Measurements from ENCODE around the gene GNB1. TPM values are rescaled to one million over a fixed set of nuclear protein-coding genes. Genes with fewer than 3 reads are reported as not detected.

The GNB1 gene
- total and polyA plus RNA-seq, 2 donors (not counting 1 experiment from before 2014, with no cell fraction given) = 91.3 to 485 TPM

DNA sequence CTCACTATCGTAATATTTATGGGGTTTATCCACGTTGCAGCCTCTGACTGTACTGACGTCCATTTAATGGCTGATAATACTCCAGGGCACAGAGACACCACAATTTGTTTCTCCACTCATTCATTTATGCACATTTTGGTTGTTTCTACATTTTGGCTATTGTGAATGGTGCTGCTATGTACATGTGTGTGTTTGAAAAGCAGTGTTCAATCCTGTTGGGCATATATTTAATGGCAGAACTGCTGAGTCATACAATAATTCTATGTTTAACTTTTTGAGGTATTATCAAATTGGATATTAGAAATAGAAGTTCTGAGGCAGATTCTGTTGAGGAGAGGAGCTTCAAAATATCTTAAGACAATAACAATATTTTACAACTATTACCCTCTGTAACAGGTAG lies 73.7 kb downstream of the GNB1 start:
- Histone ChIP-seq H2AFZ (ENCODE audit: low read length) (no peak overlapping the region), H3K27me3 (ENCODE audit: control insufficient read depth, insufficient read depth, low read length) (no peaks in the 10 kb centered on the region), H3K9me3 (ENCODE audit: control insufficient read depth, insufficient read depth, low read depth, low read length) (no peaks in the 10 kb centered on the region), H3K4me1 (ENCODE audit: control insufficient read depth, extremely low read depth, insufficient read depth, low read length) (no peaks in the 10 kb centered on the region), H3K27ac (ENCODE audit: insufficient read depth, low read length) (no peak overlapping the region), H4K20me1 (ENCODE audit: control insufficient read depth, extremely low read depth, insufficient read depth, low read length) (no peaks in the 10 kb centered on the region), H3K4me3 (replicated peaks in 1 of 4; ENCODE audit: control extremely low read depth in 1 of 4, insufficient read depth in 1 of 4, low read depth in 3 of 4, low read length in 4 of 4) (no peak overlapping the region), H3K36me3 (ENCODE audit: control insufficient read depth, insufficient read depth, low read length) (peaks cover 21% of the 10 kb centered on the region), H3K4me2 (ENCODE audit: extremely low read depth, insufficient read depth, low read length) (no peak overlapping the region), H3K9ac (ENCODE audit: insufficient read depth, low read length) (no peak overlapping the region), H3K79me2 (ENCODE audit: control insufficient read depth, insufficient read depth, low read length) (peaks cover 47% of the 10 kb centered on the region)
- no peak for DNase-seq (ENCODE audit: low read depth in 2 of 2)
- TF ChIP-seq EZH2 (IDR thresholded peaks at IDR 0.05; ENCODE audit: low read length, missing control alignments) = no peak
- TF ChIP-seq, protein P1, sequence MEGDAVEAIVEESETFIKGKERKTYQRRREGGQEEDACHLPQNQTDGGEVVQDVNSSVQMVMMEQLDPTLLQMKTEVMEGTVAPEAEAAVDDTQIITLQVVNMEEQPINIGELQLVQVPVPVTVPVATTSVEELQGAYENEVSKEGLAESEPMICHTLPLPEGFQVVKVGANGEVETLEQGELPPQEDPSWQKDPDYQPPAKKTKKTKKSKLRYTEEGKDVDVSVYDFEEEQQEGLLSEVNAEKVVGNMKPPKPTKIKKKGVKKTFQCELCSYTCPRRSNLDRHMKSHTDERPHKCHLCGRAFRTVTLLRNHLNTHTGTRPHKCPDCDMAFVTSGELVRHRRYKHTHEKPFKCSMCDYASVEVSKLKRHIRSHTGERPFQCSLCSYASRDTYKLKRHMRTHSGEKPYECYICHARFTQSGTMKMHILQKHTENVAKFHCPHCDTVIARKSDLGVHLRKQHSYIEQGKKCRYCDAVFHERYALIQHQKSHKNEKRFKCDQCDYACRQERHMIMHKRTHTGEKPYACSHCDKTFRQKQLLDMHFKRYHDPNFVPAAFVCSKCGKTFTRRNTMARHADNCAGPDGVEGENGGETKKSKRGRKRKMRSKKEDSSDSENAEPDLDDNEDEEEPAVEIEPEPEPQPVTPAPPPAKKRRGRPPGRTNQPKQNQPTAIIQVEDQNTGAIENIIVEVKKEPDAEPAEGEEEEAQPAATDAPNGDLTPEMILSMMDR (conservative IDR thresholded peaks at IDR 0.05 in 1 of 2, IDR thresholded peaks at IDR 0.05 in 1 of 2; ENCODE audit: low read depth in 1 of 2, low read length in 2 of 2) = no peak

DNA sequence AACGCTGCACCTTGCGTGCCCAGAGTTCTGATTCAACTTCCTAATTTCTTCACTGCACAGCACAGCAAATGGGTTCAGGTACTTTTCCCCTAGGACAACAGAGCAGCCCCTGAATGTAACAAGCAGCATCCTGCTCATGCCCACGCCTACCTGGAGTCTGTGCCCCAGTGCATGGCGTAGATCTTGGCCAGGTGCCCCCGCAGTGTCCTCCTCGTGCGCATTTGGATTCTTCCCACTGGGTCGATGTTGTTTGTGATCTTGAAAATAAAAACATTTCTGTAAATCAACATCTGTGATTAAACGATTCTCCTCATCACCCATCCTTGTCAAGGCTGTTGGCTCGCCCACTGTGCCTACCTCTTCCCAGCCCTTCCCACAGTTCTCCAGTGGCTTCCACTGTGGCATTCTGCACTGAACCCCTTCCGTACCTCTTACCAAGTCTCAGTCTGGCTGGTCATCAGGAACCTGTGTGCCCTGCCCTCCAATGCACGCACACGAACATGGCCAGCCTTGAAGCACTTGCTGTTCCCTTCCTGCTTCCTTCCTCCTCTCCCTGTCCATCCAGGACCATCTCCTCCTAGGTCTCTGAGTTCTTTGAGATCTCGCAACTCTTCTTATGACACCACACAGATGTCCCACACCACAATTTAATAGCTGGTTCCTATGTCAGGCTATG lies 75.1 kb downstream of the GNB1 start:
- H3K36me3 ChIP-seq (ENCODE audit: control insufficient read depth, insufficient read depth, low read length) = peaks cover 18% of the 10 kb centered on the region
- no peak overlapping the region for H3K4me3 ChIP-seq (replicated peaks in 1 of 4; ENCODE audit: control extremely low read depth in 1 of 4, insufficient read depth in 1 of 4, low read depth in 3 of 4, low read length in 4 of 4)
- no peak overlapping the region for H3K4me2 ChIP-seq (ENCODE audit: extremely low read depth, insufficient read depth, low read length)
- no peak overlapping the region for H3K9ac ChIP-seq (ENCODE audit: insufficient read depth, low read length)
- H3K27me3 ChIP-seq (ENCODE audit: control insufficient read depth, insufficient read depth, low read length) = no peaks in the 10 kb centered on the region
- H3K4me1 ChIP-seq (ENCODE audit: control insufficient read depth, extremely low read depth, insufficient read depth, low read length) = no peaks in the 10 kb centered on the region
- H3K9me3 ChIP-seq (ENCODE audit: control insufficient read depth, insufficient read depth, low read depth, low read length) = no peaks in the 10 kb centered on the region
- H3K27ac ChIP-seq (ENCODE audit: insufficient read depth, low read length) = no peak overlapping the region
- no peak overlapping the region for H2AFZ ChIP-seq (ENCODE audit: low read length)
- H4K20me1 ChIP-seq (ENCODE audit: control insufficient read depth, extremely low read depth, insufficient read depth, low read length) = no peaks in the 10 kb centered on the region
- TF ChIP-seq, protein P1 (conservative IDR thresholded peaks at IDR 0.05 in 1 of 2, IDR thresholded peaks at IDR 0.05 in 1 of 2; ENCODE audit: low read depth in 1 of 2, low read length in 2 of 2) = no peak
- H3K79me2 ChIP-seq (ENCODE audit: control insufficient read depth, insufficient read depth, low read length) = peaks cover 36% of the 10 kb centered on the region
- DNase-seq (ENCODE audit: low read depth in 2 of 2) = no peak

DNA sequence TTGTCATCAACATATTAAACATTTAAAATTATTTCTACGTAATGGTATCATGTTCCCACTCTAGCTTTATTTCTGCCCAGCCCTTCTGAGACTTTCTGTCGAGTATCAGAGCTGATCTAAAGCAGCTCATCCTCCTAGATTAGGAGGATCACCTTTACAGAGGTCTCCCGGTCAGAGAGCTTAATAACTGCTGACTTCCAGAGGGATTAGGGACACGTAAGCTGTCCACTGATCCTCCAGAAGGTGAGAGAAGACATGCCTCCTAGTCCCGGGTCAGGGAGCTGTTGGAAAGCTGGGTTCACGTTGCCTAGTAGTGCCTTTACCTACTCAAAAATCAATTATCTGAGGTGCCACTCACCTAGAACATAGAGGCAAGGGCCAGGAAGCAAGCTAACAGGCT lies 81.4 kb downstream of the GNB1 start:
- H4K20me1 ChIP-seq (ENCODE audit: control insufficient read depth, extremely low read depth, insufficient read depth, low read length) = no peaks in the 10 kb centered on the region
- no peak overlapping the region for H2AFZ ChIP-seq (ENCODE audit: low read length)
- no peak overlapping the region for H3K4me3 ChIP-seq (replicated peaks in 1 of 4; ENCODE audit: control extremely low read depth in 1 of 4, insufficient read depth in 1 of 4, low read depth in 3 of 4, low read length in 4 of 4)
- no peak overlapping the region for H3K27ac ChIP-seq (ENCODE audit: insufficient read depth, low read length)
- H3K4me2 ChIP-seq (ENCODE audit: extremely low read depth, insufficient read depth, low read length) = no peak overlapping the region
- DNase-seq (ENCODE audit: low read depth in 2 of 2) = no peak
- no peaks in the 10 kb centered on the region for H3K27me3 ChIP-seq (ENCODE audit: control insufficient read depth, insufficient read depth, low read length)
- no peaks in the 10 kb centered on the region for H3K9me3 ChIP-seq (ENCODE audit: control insufficient read depth, insufficient read depth, low read depth, low read length)
- peaks cover 31% of the 10 kb centered on the region for H3K79me2 ChIP-seq (ENCODE audit: control insufficient read depth, insufficient read depth, low read length)
- no peak for TF ChIP-seq EZH2 (IDR thresholded peaks at IDR 0.05; ENCODE audit: low read length, missing control alignments)
- TF ChIP-seq, protein P1 (conservative IDR thresholded peaks at IDR 0.05 in 1 of 2, IDR thresholded peaks at IDR 0.05 in 1 of 2; ENCODE audit: low read depth in 1 of 2, low read length in 2 of 2) = no peak
- no peaks in the 10 kb centered on the region for H3K4me1 ChIP-seq (ENCODE audit: control insufficient read depth, extremely low read depth, insufficient read depth, low read length)
- no peak overlapping the region for H3K9ac ChIP-seq (ENCODE audit: insufficient read depth, low read length)
- H3K36me3 ChIP-seq (ENCODE audit: control insufficient read depth, insufficient read depth, low read length) = peaks cover 9% of the 10 kb centered on the region
